Activated T-cell treated with anti-CD3 and anti-CD28 coated beads, Interleukin-2, amount 50 U/mL, for 72 hours (primary cell): ENCODE data around the gene NPC1. TPM values are rescaled to one million over a fixed set of nuclear protein-coding genes. Genes with fewer than 3 reads are reported as not detected.
"Not testable (repeated sequence)": the region's sequence is repeated elsewhere in the genome, so short reads cannot be mapped to it uniquely, and the experiment has no call there.

Experiments used
- ATAC-seq, 2 donors: fragments of 150-1000 bp; cut with Tn5 transposase; replicated peaks in 1 of 2; 2 replicates each; pipeline ENCODE4 v1.10.0; 2021; ENCODE audit warnings: moderate library complexity in 2 of 2, mild to moderate bottlenecking in 1 of 2
- DNase-seq, 2 donors: peaks; one replicate each; pipeline ENCODE4 v3.0.0; 2021 to 2022; ENCODE audit warnings: mixed read lengths in 1 of 2
- H3K27ac Mint-ChIP-seq: one replicate; pipeline ENCODE4 v1.8.0; 2022; ENCODE audit warnings: mild to moderate bottlenecking, moderate library complexity, mixed read lengths
- H3K27me3 Mint-ChIP-seq: one replicate; pipeline ENCODE4 v1.8.0; 2022; ENCODE audit warnings: low read depth, mixed read lengths
- H3K36me3 Mint-ChIP-seq, 2 donors: one replicate each; pipeline ENCODE4 v1.8.0; 2022; ENCODE audit warnings: mixed read lengths in 2 of 2, mild to moderate bottlenecking in 1 of 2; ENCODE audit not compliant: insufficient read depth in 2 of 2
- H3K4me1 Mint-ChIP-seq: one replicate; pipeline ENCODE4 v1.8.0; 2022; ENCODE audit warnings: low read depth, mixed read lengths
- H3K4me3 Mint-ChIP-seq, 2 donors: one replicate each; pipeline ENCODE4 v1.8.0; 2022; ENCODE audit warnings: mild to moderate bottlenecking in 2 of 2, mixed read lengths in 2 of 2, moderate library complexity in 2 of 2
- H3K9me3 Mint-ChIP-seq, 2 donors: one replicate each; pipeline ENCODE4 v1.8.0; 2022; ENCODE audit warnings: mixed read lengths in 2 of 2
- total RNA-seq, 2 donors: library from RNA; stranded (reverse); gene quantifications; one replicate each; pipeline ENCODE4 v1.2.3, GENCODE V29; 2022

NPC1 gene
- total RNA-seq, 2 donors from 2014 or later: 29.3 to 32.4 TPM

GRCh38 chr18:23619388-23619881 is 33.1 kb upstream of the NPC1 start:
- peaks cover 48% of the 10 kb centered on the region for H3K27me3 Mint-ChIP-seq
- H3K4me3 Mint-ChIP-seq: peak overlapping the region; percentile 69 to 70
- peak; percentile 61 to 64 for ATAC-seq
- H3K27ac Mint-ChIP-seq: no peak overlapping the region
- no peaks in the 10 kb centered on the region for H3K36me3 Mint-ChIP-seq
- no peaks in the 10 kb centered on the region for H3K9me3 Mint-ChIP-seq
- H3K4me1 Mint-ChIP-seq: peaks cover 5% of the 10 kb centered on the region
- DNase-seq: peak; percentile 5 to 7

DNA sequence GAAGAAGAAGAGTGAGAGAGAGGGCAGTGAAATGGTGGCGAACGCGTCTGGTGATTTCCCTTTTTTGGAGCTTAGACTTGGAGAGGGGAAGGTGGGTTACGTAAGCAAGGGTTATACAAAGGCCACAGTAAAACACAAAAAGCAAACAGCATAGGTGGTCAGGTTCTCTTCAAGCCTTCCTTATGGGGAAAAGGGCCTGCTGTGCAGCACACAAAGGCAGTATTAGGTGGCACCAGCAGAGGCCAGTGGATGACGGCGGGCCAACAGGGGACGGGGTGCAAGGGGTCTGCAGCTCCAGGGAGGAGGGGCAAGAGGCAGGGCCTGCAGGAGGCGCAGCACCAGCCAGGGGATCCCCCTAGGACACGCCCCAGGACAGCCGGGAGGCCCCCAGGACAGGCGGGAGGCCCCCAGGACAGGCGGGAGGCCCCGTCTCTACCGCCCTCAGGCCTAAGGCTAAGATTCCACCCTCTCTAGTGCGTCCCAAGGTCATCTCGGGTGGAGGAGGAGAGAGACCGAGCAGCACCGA is 32.6 kb upstream of the NPC1 start:
- H3K36me3 Mint-ChIP-seq: no peaks in the 10 kb centered on the region
- H3K27me3 Mint-ChIP-seq: peaks cover 48% of the 10 kb centered on the region
- H3K27ac Mint-ChIP-seq: no peak overlapping the region
- DNase-seq (no peak), ATAC-seq (peak; percentile 20 to 36)
- peak overlapping the region; percentile 69 to 70 for H3K4me3 Mint-ChIP-seq
- H3K4me1 Mint-ChIP-seq: peaks cover 5% of the 10 kb centered on the region
- H3K9me3 Mint-ChIP-seq: no peaks in the 10 kb centered on the region

GRCh38 chr18:23617412-23618014 is 31.2 kb upstream of the NPC1 start:
- H3K36me3 Mint-ChIP-seq: no peaks in the 10 kb centered on the region
- peaks cover 5% of the 10 kb centered on the region for H3K4me1 Mint-ChIP-seq
- no peaks in the 10 kb centered on the region for H3K9me3 Mint-ChIP-seq
- no peak for ATAC-seq
- H3K4me3 Mint-ChIP-seq: no peak overlapping the region
- H3K27me3 Mint-ChIP-seq: peaks cover 48% of the 10 kb centered on the region
- DNase-seq: no peak
- no peak overlapping the region for H3K27ac Mint-ChIP-seq

DNA sequence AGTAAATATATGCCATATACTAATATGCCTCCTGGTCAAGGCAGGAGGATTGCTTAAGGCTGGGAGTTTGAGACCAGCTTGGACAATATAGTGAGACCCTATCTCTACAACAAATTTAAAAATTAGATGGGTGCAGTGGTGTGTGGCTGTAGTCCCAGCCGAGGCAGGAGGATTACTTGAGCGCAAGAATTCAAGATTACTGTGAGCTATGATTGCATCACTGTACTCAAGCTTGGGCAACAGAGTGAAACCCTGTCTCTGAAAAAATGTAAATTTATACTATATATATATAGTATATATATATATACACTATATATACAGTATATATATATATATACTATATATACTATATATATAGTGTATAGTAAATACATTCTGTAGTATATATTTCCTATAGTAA is 30.0 kb upstream of the NPC1 start:
- no peaks in the 10 kb centered on the region for H3K4me1 Mint-ChIP-seq
- H3K27me3 Mint-ChIP-seq: peaks cover 37% of the 10 kb centered on the region

DNA sequence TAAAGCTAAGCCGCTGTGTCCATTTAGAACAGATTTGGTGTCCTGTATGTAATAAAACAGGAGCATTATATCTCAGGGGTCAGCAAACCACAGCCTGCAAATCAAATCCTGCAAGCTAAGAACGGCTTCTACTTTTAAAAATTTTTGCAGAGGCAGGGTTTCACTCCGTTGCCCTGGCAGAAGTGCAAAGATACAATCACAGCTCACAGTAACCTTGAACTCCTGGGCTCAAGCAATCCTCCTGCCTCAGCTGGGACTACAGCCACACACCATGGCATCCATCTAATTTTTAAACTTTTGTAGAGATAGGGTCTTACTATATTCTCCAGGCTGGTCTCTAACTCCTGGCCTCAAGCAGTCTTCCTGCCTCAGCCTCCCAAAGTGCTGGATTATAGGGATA is 28.6 kb upstream of the NPC1 start:
- no peaks in the 10 kb centered on the region for H3K36me3 Mint-ChIP-seq
- no peaks in the 10 kb centered on the region for H3K9me3 Mint-ChIP-seq
- DNase-seq (no peak), ATAC-seq (no peak)
- no peaks in the 10 kb centered on the region for H3K4me1 Mint-ChIP-seq
- no peak overlapping the region for H3K4me3 Mint-ChIP-seq
- peaks cover 24% of the 10 kb centered on the region for H3K27me3 Mint-ChIP-seq
- no peak overlapping the region for H3K27ac Mint-ChIP-seq

More for the DNA sequence above, 30.0 kb upstream of the NPC1 start:
- DNase-seq: no peak
- H3K27ac Mint-ChIP-seq: no peak overlapping the region
- ATAC-seq: no peak
- no peaks in the 10 kb centered on the region for H3K9me3 Mint-ChIP-seq
- H3K36me3 Mint-ChIP-seq: no peaks in the 10 kb centered on the region
- H3K4me3 Mint-ChIP-seq: no peak overlapping the region

DNA sequence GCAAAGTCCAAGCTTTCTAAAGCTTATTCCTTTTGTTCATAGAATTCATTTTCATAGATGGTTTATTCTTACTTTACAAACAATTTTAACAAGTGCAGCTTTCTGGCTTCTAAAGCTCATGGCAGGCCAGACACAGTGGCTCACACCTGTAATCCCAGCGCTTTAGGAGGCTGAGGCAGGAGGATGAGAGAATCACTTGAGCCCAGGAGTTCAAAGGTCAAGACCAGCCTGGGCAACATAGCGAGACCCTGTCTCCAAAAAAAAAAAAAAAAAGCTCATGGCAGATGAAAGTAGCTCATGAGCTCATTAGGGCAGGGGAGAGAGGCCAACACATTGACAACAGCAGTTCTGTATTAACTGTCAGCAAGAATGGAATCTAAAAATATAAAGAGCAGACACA is 28.1 kb upstream of the NPC1 start:
- no peaks in the 10 kb centered on the region for H3K36me3 Mint-ChIP-seq
- DNase-seq (no peak), ATAC-seq (no peak)
- H3K4me1 Mint-ChIP-seq: no peaks in the 10 kb centered on the region
- H3K4me3 Mint-ChIP-seq: no peak overlapping the region
- H3K27me3 Mint-ChIP-seq: peaks cover 19% of the 10 kb centered on the region
- H3K27ac Mint-ChIP-seq: no peak overlapping the region
- H3K9me3 Mint-ChIP-seq: no peaks in the 10 kb centered on the region

DNA sequence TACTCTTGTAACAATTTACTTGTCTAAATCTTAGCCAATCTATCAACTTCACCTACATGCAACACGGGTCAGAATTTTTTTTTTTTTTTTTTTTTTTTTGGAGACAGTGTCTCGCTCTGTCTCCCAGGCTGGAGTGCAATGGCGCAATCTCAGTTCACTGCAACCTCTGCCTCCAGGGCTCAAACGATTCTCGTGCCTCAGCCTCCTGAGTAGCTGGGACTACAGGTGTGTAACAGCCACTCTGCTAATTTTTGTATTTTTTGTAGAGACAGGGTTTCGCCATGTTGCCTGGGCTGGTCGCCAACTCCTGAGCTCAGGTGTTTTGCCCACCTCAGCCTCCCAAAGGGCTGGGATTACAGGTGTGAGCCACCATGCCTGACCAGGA is 26.8 kb upstream of the NPC1 start:
- ATAC-seq, DNase-seq, H3K4me1 Mint-ChIP-seq, H3K27ac Mint-ChIP-seq, H3K4me3 Mint-ChIP-seq, H3K36me3 Mint-ChIP-seq, H3K9me3 Mint-ChIP-seq: not testable (repeated sequence)
- peaks cover 11% of the 10 kb centered on the region for H3K27me3 Mint-ChIP-seq

GRCh38 chr18:23612434-23613090 is 26.3 kb upstream of the NPC1 start:
- DNase-seq (no peak), ATAC-seq (no peak)
- no peaks in the 10 kb centered on the region for H3K36me3 Mint-ChIP-seq
- no peaks in the 10 kb centered on the region for H3K9me3 Mint-ChIP-seq
- no peak overlapping the region for H3K27ac Mint-ChIP-seq
- H3K27me3 Mint-ChIP-seq: peaks cover 6% of the 10 kb centered on the region
- no peaks in the 10 kb centered on the region for H3K4me1 Mint-ChIP-seq
- H3K4me3 Mint-ChIP-seq: no peak overlapping the region

GRCh38 chr18:23609390-23610023 is 23.2 kb upstream of the NPC1 start:
- H3K4me1 Mint-ChIP-seq: no peaks in the 10 kb centered on the region
- no peaks in the 10 kb centered on the region for H3K36me3 Mint-ChIP-seq
- no peaks in the 10 kb centered on the region for H3K27me3 Mint-ChIP-seq
- H3K4me3 Mint-ChIP-seq: no peak overlapping the region
- no peaks in the 10 kb centered on the region for H3K9me3 Mint-ChIP-seq
- ATAC-seq: no peak
- H3K27ac Mint-ChIP-seq: no peak overlapping the region
- DNase-seq: no peak

- Mint-ChIP-seq H3K27ac (no peak overlapping the region), H3K36me3 (no peaks in the 10 kb centered on the region), H3K4me1 (no peaks in the 10 kb centered on the region), H3K4me3 (no peak overlapping the region), H3K9me3 (no peaks in the 10 kb centered on the region), H3K27me3 (no peaks in the 10 kb centered on the region)
- DNase-seq (no peak), ATAC-seq (no peak)
These were observed 21.9 kb upstream of the NPC1 start for GRCh38 chr18:23608211-23608610.

DNA sequence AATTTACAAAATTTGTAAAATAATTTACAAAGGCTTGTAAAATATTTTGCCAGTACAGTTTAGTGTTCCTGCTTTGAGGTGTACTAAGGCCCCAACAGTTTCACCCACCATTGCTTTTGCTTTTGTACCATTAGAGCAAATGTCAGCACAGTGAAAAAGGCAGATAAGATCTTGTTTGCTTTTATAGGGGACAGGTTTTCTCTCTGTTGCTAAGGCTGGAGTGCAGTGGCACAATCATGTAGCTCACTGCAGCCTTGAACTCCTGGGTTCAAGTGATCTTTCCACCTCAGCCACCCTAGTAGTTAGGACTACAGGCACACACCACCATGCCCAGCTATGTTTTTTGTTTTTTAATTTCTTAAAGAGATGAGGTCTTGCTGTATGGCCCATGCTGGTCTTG is 19.6 kb upstream of the NPC1 start:
- Mint-ChIP-seq H3K27ac (no peak overlapping the region), H3K36me3 (no peaks in the 10 kb centered on the region), H3K4me1 (no peaks in the 10 kb centered on the region), H3K4me3 (no peak overlapping the region), H3K27me3 (no peaks in the 10 kb centered on the region), H3K9me3 (no peaks in the 10 kb centered on the region)
- DNase-seq (no peak), ATAC-seq (no peak)

DNA sequence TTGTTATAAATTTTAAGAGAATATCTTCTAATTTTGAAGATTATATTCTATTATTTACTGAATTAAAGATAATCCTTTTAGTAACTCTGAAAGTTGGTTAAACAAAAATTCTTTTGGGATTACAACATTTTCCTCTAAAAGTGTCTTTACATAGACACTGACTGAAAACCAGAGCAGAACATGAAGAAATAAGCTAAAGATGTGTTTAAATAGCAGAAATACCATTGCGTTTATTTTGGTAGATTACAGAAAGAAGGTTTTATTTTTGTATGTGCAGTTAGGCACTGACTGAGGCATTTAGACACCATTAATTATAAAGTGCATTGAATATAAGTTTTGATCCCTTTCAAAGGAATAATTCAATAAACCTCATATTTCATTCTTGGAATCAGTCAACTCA is 13.5 kb upstream of the NPC1 start:
- H3K36me3 Mint-ChIP-seq: no peaks in the 10 kb centered on the region
- H3K27ac Mint-ChIP-seq: no peak overlapping the region
- no peaks in the 10 kb centered on the region for H3K27me3 Mint-ChIP-seq
- DNase-seq: no peak
- no peaks in the 10 kb centered on the region for H3K9me3 Mint-ChIP-seq
- ATAC-seq: no peak
- H3K4me3 Mint-ChIP-seq: no peak overlapping the region
- H3K4me1 Mint-ChIP-seq: no peaks in the 10 kb centered on the region

DNA sequence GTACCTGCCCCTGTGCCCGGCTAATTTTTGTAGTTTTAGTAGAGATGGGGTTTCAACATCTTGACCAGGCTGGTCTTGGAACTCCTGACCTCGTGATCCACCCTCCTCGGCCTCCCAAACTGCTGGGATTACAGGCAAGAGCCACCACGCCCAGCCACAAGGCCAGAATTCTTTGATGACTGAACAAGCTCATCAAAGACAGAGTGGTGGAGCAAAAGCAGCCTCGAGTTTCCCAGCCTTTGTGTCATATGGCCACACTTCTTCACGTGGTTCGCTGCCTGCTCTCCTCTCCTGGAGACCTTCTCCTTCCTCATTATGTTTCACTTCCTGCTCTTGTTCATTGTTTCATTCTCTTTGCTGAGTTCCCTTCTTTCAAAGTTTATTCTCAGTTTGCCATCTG is 9.9 kb upstream of the NPC1 start:
- Mint-ChIP-seq H3K4me1 (peaks cover 8% of the 10 kb centered on the region), H3K27me3 (no peaks in the 10 kb centered on the region), H3K36me3 (peaks cover 0 to 3% of the 10 kb centered on the region in 2 donors), H3K4me3 (no peak overlapping the region), H3K9me3 (peaks cover 0 to 2% of the 10 kb centered on the region in 2 donors), H3K27ac (no peak overlapping the region)
- DNase-seq: no peak
- no peak for ATAC-seq
